Skeletal muscle tissue (tissue), 4 donors: ENCODE data around the gene NRL. TPM values are rescaled to one million over a fixed set of nuclear protein-coding genes. Genes with fewer than 3 reads are reported as not detected.

ENCODE experiments used
- H3K27ac ChIP-seq: one replicate; pipeline ENCODE4 v1.7.0; 2013; ENCODE audit warnings: mild to moderate bottlenecking, low read depth, low read length, inconsistent platforms
- H3K27me3 ChIP-seq, 3 donors: one replicate each; pipeline ENCODE4 v1.7.0; 2013; ENCODE audit warnings: low read length in 3 of 3; ENCODE audit not compliant: control insufficient read depth in 3 of 3, insufficient read depth in 3 of 3
- H3K36me3 ChIP-seq, 3 donors: one replicate each; pipeline ENCODE4 v1.7.0; 2013; ENCODE audit warnings: low read length in 3 of 3; ENCODE audit not compliant: control insufficient read depth in 3 of 3, insufficient read depth in 3 of 3
- H3K4me1 ChIP-seq, 3 donors: one replicate each; pipeline ENCODE4 v1.7.0; 2013; ENCODE audit warnings: low read length in 3 of 3, mild to moderate bottlenecking in 3 of 3; ENCODE audit not compliant: control insufficient read depth in 3 of 3, insufficient read depth in 3 of 3
- H3K4me3 ChIP-seq, 3 donors: one replicate each; pipeline ENCODE4 v1.7.0; 2013; ENCODE audit warnings: low read length in 3 of 3
- H3K9ac ChIP-seq, 3 donors: one replicate each; pipeline ENCODE4 v1.7.0; 2013; ENCODE audit warnings: low read length in 3 of 3, mild to moderate bottlenecking in 3 of 3, moderate library complexity in 2 of 3, low read depth in 1 of 3
- H3K9me3 ChIP-seq, 3 donors: one replicate each; pipeline ENCODE4 v1.7.0; 2013; ENCODE audit warnings: low read length in 3 of 3; ENCODE audit not compliant: control insufficient read depth in 3 of 3
- total RNA-seq: library from RNA; depleted of rRNA; stranded (reverse); fragments of >200 nt; gene quantifications from one replicate; pipeline ENCODE4 v1.2.3, GENCODE V29; 2014
- donor health status: Osteomylitis.

Gene NRL
- total RNA-seq, 1 donor from 2014 or later, result 2.1 TPM

DNA sequence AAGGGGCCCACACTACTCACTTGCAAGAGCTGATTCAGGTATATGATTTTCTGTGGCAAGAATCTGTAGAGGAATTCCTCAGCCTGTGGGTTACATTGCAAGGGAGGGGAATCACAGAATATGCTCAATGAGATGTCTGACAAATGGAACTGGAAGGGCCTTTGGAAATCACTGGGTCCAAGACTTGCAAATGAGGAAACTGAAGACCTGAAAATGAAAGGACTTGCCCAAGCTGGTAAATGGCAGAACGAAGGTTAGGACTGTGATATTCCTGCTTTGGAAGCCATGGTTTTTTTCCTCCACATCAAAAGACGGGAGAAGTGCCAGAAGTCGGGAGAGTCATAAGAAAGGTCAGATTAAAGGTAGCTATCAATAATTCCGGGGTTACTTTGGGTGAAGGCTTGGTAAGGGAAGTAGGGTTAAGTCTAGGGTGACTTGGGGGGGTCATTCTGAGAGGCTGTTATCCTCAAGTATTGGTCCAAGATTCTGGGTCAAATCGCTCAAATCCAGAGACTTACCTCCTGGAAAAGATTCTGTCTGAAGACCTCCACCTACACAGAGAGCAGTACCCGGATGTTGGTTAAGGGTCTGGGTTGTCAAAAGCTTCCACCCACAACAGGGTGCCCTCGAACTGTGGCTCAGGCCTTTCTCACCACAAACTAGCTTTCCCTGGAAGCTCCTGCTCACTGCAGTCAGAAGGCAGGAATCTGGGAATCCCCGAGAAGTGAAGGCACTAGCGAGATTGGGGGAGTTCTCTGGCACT, 31.1 kb upstream of the NRL start:
- Histone ChIP-seq H3K27ac (peak overlapping the region; percentile 90), H3K36me3 (peaks cover 20 to 35% (median 24%) of the 10 kb centered on the region in 3 donors), H3K9ac (peak overlapping the region; percentile 81 to 96 (median 91)), H3K27me3 (no peaks in the 10 kb centered on the region), H3K4me1 (peaks cover 34 to 61% (median 36%) of the 10 kb centered on the region in 3 donors), H3K4me3 (peak overlapping the region; percentile 85 to 97 (median 94)), H3K9me3 (no peaks in the 10 kb centered on the region)

DNA sequence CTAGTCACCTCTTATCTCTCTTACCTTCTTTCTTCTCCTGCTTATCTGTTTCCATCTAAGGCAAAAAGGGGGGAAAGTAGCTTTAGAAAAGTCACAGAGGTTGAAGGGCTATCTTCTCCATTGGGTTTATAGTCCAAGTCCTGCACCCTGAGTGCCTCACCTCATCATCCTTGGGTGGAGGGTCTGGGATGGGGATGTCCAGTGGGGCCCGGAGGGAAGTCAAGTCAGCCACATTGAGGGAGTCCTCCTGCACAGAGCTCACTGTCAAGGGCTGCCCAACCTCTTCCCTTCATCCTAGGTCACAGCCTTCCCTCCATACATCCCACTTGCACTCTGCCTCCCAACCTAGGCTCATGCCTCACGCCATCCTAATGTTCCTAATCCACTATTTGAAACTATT, 30.5 kb upstream of the NRL start:
- no peaks in the 10 kb centered on the region for H3K27me3 ChIP-seq
- peaks cover 34 to 67% (median 41%) of the 10 kb centered on the region in 3 donors for H3K4me1 ChIP-seq
- no peaks in the 10 kb centered on the region for H3K9me3 ChIP-seq
- H3K27ac ChIP-seq, result peak overlapping the region; percentile 90
- H3K4me3 ChIP-seq, result peak overlapping the region in 1 of 3 donors; percentile 4
- peaks cover 14 to 28% (median 17%) of the 10 kb centered on the region in 3 donors for H3K36me3 ChIP-seq
- peak overlapping the region in 2 of 3 donors; percentile 81 to 96 for H3K9ac ChIP-seq

DNA sequence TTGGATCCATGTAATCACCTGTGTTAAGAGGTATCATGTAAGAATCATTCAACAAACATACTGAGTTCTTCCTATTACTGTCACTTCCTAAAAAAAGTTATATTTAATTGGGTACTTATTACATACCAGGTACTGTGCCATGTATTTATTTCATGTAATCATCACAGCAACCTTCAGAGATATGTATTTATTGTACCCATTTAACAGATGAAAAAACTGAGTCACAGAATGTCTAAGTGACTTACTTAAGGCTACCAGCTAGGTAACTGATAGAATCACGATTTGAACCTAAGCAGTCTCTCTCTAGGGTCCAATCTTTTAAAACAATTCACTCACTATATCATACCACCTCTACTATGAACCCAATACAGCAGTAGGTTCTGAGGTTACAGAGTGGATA, 29.7 kb upstream of the NRL start:
- Histone ChIP-seq H3K36me3 (peaks cover 9 to 23% (median 12%) of the 10 kb centered on the region in 3 donors), H3K9me3 (no peaks in the 10 kb centered on the region), H3K9ac (no peak overlapping the region), H3K27ac (no peak overlapping the region), H3K4me1 (peaks cover 39 to 68% (median 45%) of the 10 kb centered on the region in 3 donors), H3K27me3 (no peaks in the 10 kb centered on the region), H3K4me3 (no peak overlapping the region)

DNA sequence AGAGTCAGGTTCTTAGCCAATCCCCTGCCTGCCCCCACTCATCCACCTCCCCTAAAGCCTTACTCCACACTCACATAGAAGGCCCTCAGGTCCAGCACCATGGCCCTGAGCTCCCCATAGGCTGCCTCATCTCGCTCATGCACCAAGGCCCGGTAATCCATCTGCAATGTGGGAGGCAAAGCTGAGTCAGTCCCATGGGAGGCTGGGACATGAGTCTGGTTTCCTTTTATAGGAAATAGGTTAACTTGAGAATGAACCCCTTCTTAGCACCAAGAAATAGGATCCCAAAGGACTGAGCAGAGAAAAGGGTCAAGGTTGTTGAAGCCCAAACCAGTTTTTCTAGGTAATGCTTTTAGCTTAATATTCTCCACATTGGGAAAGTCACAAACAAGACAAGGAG, 28.8 kb upstream of the NRL start:
- no peak overlapping the region for H3K4me3 ChIP-seq
- H3K36me3 ChIP-seq, result peaks cover 16 to 24% (median 19%) of the 10 kb centered on the region in 3 donors
- no peaks in the 10 kb centered on the region for H3K27me3 ChIP-seq
- peaks cover 46 to 70% (median 49%) of the 10 kb centered on the region in 3 donors for H3K4me1 ChIP-seq
- no peak overlapping the region for H3K9ac ChIP-seq
- no peaks in the 10 kb centered on the region for H3K9me3 ChIP-seq
- no peak overlapping the region for H3K27ac ChIP-seq

DNA sequence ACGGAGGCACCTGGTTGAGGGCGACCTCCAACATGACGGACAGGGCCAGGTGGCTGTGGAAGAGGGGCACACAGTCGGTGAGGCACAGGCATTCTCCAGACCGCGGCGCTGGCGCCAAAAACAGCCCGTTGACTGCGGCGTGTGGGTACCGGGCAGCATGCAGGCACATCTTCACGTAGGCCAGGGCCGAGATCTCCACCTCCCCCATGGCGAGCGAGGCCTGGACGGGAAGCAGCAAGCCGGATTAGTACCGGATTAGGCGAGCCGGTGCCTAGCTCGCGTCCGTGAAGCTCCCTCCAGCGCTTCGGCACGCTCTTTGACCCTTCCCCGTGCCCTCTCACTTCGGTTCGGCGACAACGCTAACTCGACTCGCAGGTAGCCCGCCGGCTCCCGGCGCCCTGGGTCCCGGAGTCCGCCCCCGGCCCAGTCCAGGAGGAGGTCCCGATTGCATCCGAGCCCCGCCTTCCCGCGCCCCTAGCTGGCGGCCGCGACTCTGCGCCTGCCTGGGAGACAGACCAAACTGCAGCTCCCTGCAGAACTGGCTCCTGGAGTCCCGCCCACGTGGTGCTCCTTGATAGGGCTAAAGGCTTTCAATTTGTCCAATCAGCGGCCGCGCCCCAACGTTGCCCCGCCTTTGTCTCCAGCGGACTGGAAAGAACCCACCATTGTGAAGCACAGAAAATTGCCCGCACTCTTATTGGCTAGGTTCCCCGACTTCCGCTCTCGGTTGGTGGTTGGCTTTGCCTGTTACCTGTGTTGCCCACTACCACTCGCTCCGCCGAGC, 26.5 kb upstream of the NRL start, which contains the start of gene EMC9:
Gene EMC9, minus strand, starts transcription at position 495 of the 784 bp plus-strand sequence. Its CDS starts 287 bp downstream, at position 208.
- peaks cover 28 to 35% (median 32%) of the 10 kb centered on the region in 3 donors for H3K36me3 ChIP-seq
- no peaks in the 10 kb centered on the region for H3K9me3 ChIP-seq
- peak within 1 kb of the TSS; percentile 85 to 97 (median 93) for H3K4me3 ChIP-seq
- H3K27me3 ChIP-seq, result no peaks in the 10 kb centered on the region
- peaks cover 57 to 82% (median 58%) of the 10 kb centered on the region in 3 donors for H3K4me1 ChIP-seq
- peak within 1 kb of the TSS; percentile 86 for H3K27ac ChIP-seq
- H3K9ac ChIP-seq, result peak within 1 kb of the TSS; percentile 85 to 95 (median 93)

DNA sequence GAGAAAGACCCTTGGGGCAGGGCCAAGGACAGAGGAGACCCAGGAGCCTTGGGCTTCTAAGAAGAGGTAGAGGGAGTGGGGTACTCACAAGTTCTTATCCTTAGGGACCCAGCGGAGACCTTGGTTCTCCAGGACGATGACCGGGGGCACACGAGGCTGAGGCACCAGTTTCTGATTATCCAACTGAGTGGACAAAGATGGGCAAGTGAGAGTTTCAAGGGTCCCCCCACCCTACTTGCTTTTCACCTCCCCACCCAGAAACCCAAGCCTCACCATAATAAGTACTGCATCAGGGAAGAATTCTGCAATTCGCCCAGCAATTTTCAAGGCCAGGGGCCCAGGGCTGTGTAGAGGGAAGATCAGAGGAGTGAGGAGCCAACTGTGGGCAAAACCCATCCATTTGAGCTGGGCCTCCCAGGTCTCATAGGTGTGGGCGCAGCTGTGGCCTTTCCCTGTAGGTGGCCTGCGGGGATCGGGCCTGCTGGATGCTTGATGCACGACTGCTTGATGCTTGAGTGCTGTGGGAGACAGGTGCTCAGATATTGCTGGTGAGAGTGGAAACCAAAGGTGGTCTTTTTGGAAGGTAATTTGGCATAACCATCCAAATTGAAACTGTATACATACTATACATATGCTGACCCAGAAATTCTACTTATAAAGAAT, 24.7 kb upstream of the NRL start:
- Histone ChIP-seq H3K27me3 (no peaks in the 10 kb centered on the region), H3K9me3 (no peaks in the 10 kb centered on the region), H3K4me3 (peak overlapping the region; percentile 58 to 85 (median 64)), H3K27ac (peak overlapping the region; percentile 1), H3K36me3 (peaks cover 26 to 35% (median 28%) of the 10 kb centered on the region in 3 donors), H3K4me1 (peaks cover 50 to 76% (median 54%) of the 10 kb centered on the region in 3 donors), H3K9ac (peak overlapping the region in 1 of 3 donors; percentile 33)

DNA sequence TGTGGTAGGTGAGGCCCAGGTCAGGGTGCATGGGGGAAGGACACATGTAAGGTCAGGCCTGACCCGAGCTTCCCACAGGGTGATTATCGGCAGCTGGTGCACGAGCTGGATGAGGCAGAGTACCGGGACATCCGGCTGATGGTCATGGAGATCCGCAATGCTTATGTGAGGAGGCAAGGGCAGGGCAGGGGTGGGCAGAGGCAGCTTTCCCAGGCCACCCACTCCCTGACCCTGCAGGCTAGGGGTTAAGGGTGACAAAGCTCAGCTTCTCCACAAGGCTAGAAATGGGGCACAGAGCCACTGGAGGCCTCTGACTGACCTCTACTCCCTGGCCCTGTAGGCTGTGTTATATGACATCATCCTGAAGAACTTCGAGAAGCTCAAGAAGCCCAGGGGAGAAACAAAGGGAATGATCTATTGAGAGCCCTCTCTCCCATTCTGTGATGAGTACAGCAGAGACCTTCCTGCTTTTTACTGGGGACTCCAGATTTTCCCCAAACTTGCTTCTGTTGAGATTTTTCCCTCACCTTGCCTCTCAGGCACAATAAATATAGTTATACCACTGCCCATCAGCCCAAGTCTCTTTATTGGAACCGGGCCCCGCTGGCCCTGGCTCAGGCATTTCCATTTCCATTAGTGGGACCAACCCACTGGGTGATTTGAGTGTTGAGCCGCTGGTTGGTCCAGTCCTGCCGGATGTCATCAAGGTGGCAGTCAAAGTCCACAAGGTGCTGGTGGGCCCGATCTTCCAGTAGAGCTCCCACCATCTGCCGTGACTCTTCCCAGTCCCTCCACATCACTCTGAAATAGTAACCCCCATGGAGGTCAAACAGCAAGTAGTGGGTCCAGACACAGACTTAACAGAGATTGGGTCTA, 23.9 kb upstream of the NRL start:
- Histone ChIP-seq H3K4me3 (no peak overlapping the region), H3K9me3 (no peaks in the 10 kb centered on the region), H3K27ac (peak overlapping the region; percentile 1), H3K27me3 (no peaks in the 10 kb centered on the region), H3K36me3 (peaks cover 23 to 30% (median 26%) of the 10 kb centered on the region in 3 donors), H3K9ac (peak overlapping the region in 2 of 3 donors; percentile 14 to 45), H3K4me1 (peaks cover 45 to 70% (median 54%) of the 10 kb centered on the region in 3 donors)

DNA sequence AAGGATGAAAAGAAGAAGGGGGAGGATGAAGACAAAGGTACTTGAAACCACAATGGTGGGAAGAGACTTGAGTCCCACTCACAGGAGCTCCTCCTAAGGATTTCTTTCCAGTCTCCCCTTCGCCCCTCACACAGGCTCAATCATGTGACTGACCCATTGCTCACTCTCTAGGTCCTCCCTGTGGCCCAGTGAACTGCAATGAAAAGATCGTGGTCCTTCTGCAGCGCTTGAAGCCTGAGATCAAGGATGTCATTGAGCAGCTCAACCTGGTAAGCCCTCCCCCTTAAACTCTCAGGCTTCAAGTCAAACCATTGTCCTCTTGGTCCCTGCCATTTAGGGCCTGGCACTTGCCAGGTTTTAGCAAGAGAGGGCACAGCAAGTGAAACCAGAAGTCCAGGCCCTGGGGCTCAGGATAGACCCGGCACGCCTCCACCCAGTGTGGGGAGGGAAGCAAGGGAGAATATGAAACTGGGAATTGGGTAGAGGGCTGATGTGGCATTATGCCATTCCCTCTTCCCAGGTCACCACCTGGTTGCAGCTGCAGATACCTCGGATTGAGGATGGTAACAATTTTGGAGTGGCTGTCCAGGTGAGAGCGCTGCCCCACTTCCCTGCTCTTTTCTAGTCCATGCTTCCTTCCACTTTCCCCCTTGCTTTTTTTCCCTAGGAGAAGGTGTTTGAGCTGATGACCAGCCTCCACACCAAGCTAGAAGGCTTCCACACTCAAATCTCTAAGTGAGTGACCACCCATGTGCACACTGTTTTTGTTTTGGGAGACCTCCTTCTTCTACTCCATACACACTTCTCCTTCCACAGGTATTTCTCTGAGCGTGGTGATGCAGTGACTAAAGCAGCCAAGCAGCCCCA, 23.0 kb upstream of the NRL start:
- H3K27ac ChIP-seq, result peak overlapping the region; percentile 88

More for the DNA sequence above, 23.0 kb upstream of the NRL start:
- Histone ChIP-seq H3K9me3 (no peaks in the 10 kb centered on the region), H3K4me1 (peaks cover 48 to 68% (median 59%) of the 10 kb centered on the region in 3 donors), H3K27me3 (no peaks in the 10 kb centered on the region), H3K4me3 (no peak overlapping the region), H3K9ac (peak overlapping the region in 2 of 3 donors; percentile 14 to 92), H3K36me3 (peaks cover 24 to 29% (median 27%) of the 10 kb centered on the region in 3 donors)
